Germinal center (tissue), 1 donor: ENCODE data around the gene ZNF18.
"Not testable (repeated sequence)": the region's sequence is repeated elsewhere in the genome, so short reads cannot be mapped to it uniquely, and the experiment has no call there.

Source experiments
- DNase-seq: peaks from one replicate; pipeline ENCODE4 v3.0.0; 2012; ENCODE audit warnings: mixed read lengths, low spot score

The ZNF18 gene

DNA sequence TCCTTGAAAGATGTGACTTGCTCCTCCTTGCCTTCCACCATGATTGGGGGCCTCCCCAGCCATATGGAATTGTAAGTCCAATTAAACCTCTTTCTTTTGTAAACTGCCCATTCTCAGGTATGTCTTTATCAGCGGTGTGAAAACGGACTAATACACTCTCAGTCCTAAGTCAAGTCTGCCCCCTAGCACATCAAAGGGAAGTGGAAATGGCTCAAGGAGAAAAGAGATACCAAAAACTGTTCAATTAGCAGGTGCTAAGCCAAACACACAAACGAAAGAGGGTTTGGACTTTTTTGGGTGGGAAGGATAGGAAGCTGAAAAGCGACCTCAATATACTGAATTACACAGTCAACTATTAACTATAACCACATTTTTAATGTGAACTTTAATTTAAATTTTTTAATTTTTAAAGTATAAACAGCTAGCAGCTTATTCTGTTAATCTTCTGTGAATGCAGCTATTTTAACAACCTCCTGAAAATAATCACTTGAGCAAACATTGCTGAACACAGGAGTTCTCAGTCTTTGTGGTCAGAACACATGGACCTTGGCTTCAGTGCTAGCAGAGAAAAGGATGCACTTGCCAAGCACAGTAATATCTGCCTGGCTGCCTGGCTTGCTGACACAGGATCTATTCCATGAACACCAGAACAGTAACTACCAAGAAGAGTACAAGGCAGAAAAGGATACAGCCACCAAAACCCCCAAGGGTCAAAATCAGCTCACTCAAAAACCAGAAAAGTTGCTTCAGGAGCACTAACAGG is 10.9 kb downstream of the ZNF18 start:
- no peak for DNase-seq

GRCh38 chr17:11981862-11982261 is 15.4 kb downstream of the ZNF18 start:
- no peak for DNase-seq

- no peak for DNase-seq
Observed at GRCh38 chr17:11980813-11981212, 16.5 kb downstream of the ZNF18 start.

- DNase-seq, result no peak
Observed at GRCh38 chr17:11979795-11980194, 17.5 kb downstream of the ZNF18 start.

DNA sequence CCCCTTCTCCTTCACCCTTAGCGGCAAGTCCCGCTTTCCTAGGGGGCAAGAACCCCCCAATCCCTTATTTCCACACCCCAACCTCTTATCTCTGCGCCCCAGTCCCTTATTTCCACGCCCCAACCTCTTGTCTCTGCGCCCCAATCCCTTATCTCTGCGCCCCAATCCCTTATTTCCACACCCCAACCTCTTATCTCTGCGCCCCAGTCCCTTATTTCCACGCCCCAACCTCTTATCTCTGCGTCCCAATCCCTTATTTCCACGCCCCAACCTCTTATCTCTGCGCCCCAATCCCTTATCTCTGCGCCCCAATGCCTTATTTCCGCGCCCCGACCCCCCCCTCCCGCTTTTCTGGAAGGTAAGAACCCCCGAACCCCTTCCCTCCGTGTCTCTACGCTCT is 24.5 kb downstream of the ZNF18 start:
- DNase-seq, result not testable (repeated sequence)

DNA sequence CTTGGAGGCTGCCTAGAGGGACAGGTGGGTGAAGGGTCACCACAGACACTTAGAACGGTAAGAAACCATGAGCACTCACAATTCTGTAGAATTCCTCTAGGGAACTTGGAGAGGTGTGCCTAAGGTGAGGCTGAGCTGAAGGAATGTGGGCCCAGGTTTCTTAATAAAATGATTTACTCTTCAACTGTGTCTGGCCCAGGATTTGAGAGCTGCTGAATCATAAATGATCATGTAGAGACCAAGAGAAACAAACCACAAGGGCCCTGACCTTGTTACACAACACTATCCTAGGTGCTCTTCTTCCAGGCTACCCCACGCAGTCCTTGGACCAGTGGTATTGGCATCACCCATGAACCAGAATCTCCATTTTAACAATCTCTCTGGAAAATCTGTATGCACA is 27.7 kb downstream of the ZNF18 start:
- DNase-seq, result no peak

DNA sequence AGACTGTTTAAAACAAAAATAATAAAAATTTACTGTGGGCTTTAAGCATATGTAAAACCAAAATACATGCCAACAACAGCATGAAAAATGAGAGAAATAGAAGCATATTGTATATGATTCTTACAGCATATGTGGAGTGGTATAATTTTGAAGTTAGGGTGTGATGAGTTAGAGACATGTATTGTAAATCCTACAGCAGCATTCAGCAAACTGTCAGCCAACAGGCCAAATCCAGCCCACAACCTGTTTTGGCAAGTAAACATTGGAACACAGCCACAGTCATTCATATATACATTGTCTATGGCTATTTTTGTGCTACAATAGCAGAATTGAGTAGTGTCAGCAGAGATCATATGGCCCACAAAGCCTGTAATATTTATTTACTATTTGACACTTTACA is 42.3 kb downstream of the ZNF18 start:
- DNase-seq, result no peak

GRCh38 chr17:11953924-11954323 is 43.4 kb downstream of the ZNF18 start:
- no peak for DNase-seq

GRCh38 chr17:11952610-11953009 is 44.7 kb downstream of the ZNF18 start:
- DNase-seq, result no peak

DNA sequence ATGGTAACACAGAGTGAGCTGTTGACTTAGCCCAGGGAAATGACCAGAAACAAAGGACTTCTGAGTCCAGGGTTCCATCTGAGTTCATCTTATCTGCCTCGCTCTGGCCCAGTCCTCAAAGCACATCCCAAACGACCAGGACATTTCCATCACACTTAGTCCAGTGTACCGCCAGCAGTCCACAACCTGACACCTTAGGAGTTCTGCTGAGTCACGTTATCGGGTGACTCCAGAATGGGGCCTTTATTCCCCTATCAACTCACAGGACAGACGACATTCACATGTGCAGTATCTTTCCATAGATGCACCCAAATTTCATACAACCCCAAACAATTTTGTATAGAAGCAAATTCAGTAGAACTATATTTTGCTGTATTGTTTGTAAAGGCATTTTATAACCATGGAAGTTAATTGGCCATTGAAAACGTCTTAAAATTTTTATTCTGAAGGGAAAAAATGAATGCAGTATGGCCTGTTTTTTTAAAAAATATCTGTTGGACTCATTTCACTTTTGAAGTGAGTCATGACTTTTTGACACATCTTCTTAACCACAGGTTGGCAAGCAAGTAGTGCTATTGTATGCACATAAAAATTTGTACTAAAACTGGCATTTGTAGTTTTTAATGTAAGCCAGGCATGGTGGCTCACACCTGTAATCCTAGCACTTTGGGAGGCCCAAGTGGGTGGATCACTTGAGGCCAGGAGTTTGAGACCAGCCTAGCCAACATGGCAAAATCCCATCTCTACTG is 46.3 kb downstream of the ZNF18 start:
- DNase-seq, result no peak

GRCh38 chr17:11949571-11949970 is 47.7 kb downstream of the ZNF18 start:
- DNase-seq, result not testable (repeated sequence)

DNA sequence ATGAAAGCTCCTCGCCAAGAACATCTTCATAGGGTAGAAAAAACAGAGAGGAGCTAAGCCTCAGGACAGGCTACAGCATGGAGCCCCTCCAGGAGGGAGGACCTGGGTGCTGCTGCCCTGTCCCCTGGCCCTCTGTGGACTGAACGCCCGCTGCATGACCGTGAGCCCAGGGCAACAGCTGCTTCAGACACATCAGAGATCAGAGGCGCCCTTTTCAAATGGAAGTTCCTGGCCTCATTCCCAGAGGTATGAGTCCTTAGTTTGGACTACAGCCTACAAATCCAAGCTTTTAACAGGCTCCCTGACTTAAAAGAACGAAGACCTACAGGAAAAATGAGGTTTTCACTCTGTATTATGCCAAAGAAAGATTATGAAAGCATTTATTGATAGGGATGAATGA is 48.5 kb downstream of the ZNF18 start:
- DNase-seq, result no peak

DNA sequence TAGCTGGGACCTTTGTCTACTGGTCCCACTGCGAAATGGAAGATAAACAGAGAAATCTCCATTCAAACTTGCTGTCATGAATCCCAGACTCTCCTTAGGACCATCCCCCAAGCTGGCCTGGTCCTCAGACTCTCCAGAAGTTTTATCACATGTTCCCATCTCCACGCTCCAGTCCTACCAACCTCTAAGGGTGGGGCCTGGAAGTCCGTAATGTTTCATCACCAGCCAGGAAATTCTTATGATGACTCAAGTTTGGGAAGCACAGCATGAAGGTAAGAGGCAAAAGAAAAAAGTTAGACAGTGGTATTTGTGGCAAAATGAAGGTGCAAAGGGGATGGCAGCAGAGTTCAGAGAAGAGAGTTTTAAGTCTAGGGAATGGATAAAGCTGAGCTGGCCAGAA is 52.7 kb downstream of the ZNF18 start:
- DNase-seq, result no peak

- DNase-seq, result no peak
Observed at GRCh38 chr17:11943759-11944347, 53.4 kb downstream of the ZNF18 start.

DNA sequence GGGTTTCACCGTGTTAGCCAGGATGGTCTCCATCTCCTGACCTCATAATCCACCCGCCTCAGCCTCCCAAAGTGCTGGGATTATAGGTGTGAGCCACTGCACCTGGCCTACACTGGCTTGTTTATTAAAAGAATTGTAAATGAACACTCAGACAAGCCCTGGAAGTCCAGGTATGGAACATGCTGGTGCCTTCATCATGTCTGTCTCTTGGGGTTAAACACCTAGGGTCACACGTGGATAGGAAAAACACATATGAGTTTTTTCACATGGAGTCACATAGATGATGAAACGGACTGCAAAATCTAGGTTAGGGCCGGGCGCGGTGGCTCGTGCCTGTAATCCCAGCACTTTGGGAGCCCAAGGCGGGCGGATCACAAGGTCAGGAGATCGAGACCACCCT is 54.2 kb downstream of the ZNF18 start:
- DNase-seq, result not testable (repeated sequence)

GRCh38 chr17:11940904-11941303 is 56.4 kb downstream of the ZNF18 start:
- DNase-seq, result no peak

DNA sequence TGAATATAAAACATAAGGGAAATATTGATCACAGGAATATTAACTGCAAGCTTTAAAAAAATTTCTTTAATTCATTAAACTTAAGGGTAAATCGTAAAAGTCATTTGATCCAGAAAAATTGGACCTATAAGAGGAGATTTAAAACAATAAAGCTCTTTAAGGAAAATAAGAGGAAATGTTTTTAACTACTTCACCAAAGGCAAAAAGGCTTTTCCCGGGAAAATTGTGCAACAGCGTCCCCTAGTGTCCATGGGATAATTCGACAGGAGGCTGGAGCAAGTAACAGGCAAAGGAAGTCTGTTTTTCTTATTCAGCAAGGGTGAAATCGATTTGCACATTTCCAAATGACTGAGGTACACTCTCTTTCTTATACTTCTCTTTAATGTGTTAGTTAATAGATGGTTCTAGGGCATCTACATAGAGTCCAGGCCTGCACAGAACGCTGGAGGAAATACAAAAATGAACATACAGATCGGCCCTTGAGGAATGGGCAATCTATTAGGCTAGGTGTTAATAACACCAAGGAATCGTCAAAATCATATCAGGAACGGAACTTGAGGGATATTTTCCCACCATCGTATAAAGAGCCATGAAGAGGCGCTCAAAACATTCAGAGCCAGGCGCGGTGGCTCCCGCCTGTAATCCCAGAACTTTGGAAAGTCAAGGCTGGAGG is 61.4 kb downstream of the ZNF18 start:
- no peak for DNase-seq

DNA sequence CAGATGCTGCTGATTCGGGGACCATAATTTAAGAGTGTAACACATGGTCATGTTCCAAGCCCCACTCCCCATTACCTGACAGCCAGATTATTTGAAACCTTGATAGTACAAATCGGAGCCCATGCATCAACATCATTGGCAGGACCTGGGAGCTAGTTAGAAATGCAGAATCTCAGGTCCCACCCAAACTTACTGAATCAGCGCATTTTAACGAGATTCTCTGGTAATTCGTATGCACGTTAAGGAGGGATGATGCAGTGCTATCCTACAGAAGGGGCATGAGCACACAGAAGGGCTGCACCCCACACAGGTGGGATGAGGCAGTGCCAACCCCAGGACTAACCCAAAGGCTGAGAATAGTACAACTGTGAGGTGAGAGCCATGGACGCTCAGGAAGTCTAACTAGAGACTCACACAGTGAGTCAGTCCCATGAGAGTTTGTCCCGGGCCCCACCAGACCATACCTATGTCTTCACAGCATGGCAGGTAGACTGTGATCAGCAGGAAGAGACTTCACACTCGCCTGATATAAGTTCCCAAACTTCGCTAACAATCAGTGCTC is 64.9 kb downstream of the ZNF18 start:
- no peak for DNase-seq

GRCh38 chr17:11928436-11928835 is 68.8 kb downstream of the ZNF18 start:
- no peak for DNase-seq
